ENCODE measurements around the gene ANKRD24.

GRCh38 chr19:4267101-4267900 lies 84.8 kb downstream of the ANKRD24 start:
- TF ChIP-seq, protein P1, sequence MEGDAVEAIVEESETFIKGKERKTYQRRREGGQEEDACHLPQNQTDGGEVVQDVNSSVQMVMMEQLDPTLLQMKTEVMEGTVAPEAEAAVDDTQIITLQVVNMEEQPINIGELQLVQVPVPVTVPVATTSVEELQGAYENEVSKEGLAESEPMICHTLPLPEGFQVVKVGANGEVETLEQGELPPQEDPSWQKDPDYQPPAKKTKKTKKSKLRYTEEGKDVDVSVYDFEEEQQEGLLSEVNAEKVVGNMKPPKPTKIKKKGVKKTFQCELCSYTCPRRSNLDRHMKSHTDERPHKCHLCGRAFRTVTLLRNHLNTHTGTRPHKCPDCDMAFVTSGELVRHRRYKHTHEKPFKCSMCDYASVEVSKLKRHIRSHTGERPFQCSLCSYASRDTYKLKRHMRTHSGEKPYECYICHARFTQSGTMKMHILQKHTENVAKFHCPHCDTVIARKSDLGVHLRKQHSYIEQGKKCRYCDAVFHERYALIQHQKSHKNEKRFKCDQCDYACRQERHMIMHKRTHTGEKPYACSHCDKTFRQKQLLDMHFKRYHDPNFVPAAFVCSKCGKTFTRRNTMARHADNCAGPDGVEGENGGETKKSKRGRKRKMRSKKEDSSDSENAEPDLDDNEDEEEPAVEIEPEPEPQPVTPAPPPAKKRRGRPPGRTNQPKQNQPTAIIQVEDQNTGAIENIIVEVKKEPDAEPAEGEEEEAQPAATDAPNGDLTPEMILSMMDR (IDR thresholded peaks at IDR 0.05) = peak in 3 of 4 experiments; percentile 66 to 85 (median 76)
- TF ChIP-seq POLR2AphosphoS5 (IDR thresholded peaks at IDR 0.05) (no peak), POLR2A (IDR thresholded peaks at IDR 0.05) (no peak), EP300 (IDR thresholded peaks at IDR 0.05) (no peak)
